ENCODE results near the gene CDC42BPB. TPM values are rescaled to one million over a fixed set of nuclear protein-coding genes. Genes with fewer than 3 reads are reported as not detected.

Gene CDC42BPB
- total and polyA plus RNA-seq, 2 of the 13 experiments (the other 11 are each of a cell fraction or from before 2014, with no cell fraction given), result 19.7 to 32.3 TPM

DNA sequence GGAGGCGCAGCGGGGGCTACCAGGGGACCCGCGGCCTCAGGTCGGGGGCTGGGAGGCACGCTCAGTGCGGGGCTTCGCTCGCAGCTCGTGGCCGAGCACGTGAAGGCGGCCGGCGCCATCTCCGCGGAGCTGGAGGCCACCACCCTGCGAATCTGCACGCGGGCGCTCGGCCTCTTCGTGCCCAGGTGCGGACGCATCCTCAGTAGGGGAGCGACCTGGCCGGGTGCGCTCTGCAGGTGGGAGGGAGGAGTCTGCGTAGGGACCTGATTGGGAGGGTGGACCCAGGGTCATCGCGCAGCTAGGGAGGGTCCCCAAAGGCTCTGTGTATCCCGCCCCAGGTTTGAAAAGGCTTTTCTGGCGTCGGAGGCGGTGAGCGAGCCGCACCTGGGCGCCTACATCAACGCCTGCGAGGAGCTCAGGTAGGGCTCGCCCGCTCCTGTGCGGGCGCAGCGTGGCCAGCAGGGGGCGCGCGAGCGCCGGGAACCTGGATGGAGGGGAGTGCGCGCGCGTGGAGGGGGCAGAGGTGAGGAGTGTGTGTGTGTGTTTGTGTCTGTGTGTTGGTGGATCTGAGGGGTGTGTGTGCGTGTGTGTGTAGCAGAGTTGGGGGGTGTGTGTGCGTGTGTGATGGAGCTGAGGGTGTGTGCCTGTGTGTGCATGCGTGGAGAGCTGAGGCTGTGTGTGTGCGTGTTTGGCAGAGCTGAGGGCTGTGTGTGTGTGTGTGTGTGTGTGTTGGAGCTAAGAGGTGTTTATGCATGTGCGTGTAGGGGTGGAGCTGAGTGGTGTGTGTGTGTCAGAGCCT is 47.5 kb upstream of the CDC42BPB start (continued):
- TF ChIP-seq, protein P1, sequence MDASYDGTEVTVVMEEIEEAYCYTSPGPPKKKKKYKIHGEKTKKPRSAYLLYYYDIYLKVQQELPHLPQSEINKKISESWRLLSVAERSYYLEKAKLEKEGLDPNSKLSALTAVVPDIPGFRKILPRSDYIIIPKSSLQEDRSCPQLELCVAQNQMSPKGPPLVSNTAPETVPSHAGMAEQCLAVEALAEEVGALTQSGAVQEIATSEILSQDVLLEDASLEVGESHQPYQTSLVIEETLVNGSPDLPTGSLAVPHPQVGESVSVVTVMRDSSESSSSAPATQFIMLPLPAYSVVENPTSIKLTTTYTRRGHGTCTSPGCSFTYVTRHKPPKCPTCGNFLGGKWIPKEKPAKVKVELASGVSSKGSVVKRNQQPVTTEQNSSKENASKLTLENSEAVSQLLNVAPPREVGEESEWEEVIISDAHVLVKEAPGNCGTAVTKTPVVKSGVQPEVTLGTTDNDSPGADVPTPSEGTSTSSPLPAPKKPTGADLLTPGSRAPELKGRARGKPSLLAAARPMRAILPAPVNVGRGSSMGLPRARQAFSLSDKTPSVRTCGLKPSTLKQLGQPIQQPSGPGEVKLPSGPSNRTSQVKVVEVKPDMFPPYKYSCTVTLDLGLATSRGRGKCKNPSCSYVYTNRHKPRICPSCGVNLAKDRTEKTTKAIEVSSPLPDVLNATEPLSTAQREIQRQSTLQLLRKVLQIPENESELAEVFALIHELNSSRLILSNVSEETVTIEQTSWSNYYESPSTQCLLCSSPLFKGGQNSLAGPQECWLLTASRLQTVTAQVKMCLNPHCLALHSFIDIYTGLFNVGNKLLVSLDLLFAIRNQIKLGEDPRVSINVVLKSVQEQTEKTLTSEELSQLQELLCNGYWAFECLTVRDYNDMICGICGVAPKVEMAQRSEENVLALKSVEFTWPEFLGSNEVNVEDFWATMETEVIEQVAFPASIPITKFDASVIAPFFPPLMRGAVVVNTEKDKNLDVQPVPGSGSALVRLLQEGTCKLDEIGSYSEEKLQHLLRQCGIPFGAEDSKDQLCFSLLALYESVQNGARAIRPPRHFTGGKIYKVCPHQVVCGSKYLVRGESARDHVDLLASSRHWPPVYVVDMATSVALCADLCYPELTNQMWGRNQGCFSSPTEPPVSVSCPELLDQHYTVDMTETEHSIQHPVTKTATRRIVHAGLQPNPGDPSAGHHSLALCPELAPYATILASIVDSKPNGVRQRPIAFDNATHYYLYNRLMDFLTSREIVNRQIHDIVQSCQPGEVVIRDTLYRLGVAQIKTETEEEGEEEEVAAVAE (CRISPR knock-in tag; IDR thresholded peaks at IDR 0.05; ENCODE audit: borderline replicate concordance), result no peak
- TF ChIP-seq TMF1 (CRISPR knock-in tag; IDR thresholded peaks at IDR 0.05; ENCODE audit: low read depth) (no peak), ZNF773 (CRISPR knock-in tag; IDR thresholded peaks at IDR 0.05; ENCODE audit: borderline replicate concordance) (no peak), PREB (CRISPR knock-in tag; IDR thresholded peaks at IDR 0.05) (no peak), MAFG (CRISPR knock-in tag; IDR thresholded peaks at IDR 0.05) (no peak), ZNF83 (CRISPR knock-in tag; IDR thresholded peaks at IDR 0.05; ENCODE audit: borderline replicate concordance) (no peak), PLSCR1 (CRISPR knock-in tag; IDR thresholded peaks at IDR 0.05; ENCODE audit: borderline replicate concordance) (no peak), DMTF1 (CRISPR knock-in tag; IDR thresholded peaks at IDR 0.05) (no peak), SRSF4 (IDR thresholded peaks at IDR 0.05; ENCODE audit: low read depth, low read length, poor library complexity, severe bottlenecking) (peak; percentile 29)
- TF ChIP-seq, protein P2, sequence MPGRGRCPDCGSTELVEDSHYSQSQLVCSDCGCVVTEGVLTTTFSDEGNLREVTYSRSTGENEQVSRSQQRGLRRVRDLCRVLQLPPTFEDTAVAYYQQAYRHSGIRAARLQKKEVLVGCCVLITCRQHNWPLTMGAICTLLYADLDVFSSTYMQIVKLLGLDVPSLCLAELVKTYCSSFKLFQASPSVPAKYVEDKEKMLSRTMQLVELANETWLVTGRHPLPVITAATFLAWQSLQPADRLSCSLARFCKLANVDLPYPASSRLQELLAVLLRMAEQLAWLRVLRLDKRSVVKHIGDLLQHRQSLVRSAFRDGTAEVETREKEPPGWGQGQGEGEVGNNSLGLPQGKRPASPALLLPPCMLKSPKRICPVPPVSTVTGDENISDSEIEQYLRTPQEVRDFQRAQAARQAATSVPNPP (CRISPR knock-in tag; IDR thresholded peaks at IDR 0.05), result no peak
- TF ChIP-seq, protein P3, sequence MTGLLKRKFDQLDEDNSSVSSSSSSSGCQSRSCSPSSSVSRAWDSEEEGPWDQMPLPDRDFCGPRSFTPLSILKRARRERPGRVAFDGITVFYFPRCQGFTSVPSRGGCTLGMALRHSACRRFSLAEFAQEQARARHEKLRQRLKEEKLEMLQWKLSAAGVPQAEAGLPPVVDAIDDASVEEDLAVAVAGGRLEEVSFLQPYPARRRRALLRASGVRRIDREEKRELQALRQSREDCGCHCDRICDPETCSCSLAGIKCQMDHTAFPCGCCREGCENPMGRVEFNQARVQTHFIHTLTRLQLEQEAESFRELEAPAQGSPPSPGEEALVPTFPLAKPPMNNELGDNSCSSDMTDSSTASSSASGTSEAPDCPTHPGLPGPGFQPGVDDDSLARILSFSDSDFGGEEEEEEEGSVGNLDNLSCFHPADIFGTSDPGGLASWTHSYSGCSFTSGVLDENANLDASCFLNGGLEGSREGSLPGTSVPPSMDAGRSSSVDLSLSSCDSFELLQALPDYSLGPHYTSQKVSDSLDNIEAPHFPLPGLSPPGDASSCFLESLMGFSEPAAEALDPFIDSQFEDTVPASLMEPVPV (CRISPR knock-in tag; IDR thresholded peaks at IDR 0.05), result no peak
